GM12864 (cell line): ENCODE measurements around the gene GPR160.

Source experiments
- DNase-seq: peaks from one replicate; pipeline ENCODE4 v3.0.0-alpha.2; 2011; ENCODE audit warnings: low read depth
- H3K4me3 ChIP-seq: 2 replicates; pipeline ENCODE4 v1.5.1; 2011; ENCODE audit warnings: mild to moderate bottlenecking, low read depth, low read length, control low read depth
- CTCF ChIP-seq: IDR thresholded peaks from 2 replicates; pipeline ENCODE4 v1.5.1; 2011; ENCODE audit warnings: low read depth, mild to moderate bottlenecking, moderate library complexity, low read length, control low read depth, inconsistent platforms; ENCODE audit errors: missing control alignments

Gene GPR160

GRCh38 chr3:170089862-170090600 is 52.2 kb downstream of the GPR160 start:
- H3K4me3 ChIP-seq: no peak overlapping the region
- TF ChIP-seq CTCF: no peak
- no peak for DNase-seq

GRCh38 chr3:170090601-170090981 is 52.8 kb downstream of the GPR160 start:
- DNase-seq: no peak
- no peak overlapping the region for H3K4me3 ChIP-seq
- TF ChIP-seq CTCF: no peak

GRCh38 chr3:170092907-170093306 is 55.1 kb downstream of the GPR160 start:
- no peak overlapping the region for H3K4me3 ChIP-seq

GRCh38 chr3:170095771-170096170 is 58.0 kb downstream of the GPR160 start:
- DNase-seq: no peak
- H3K4me3 ChIP-seq: no peak overlapping the region
- no peak for TF ChIP-seq CTCF

More at GRCh38 chr3:170092907-170093306, 55.1 kb downstream of the GPR160 start:
- TF ChIP-seq CTCF: no peak
- DNase-seq: no peak

- no peak for TF ChIP-seq CTCF
- no peak overlapping the region for H3K4me3 ChIP-seq
- DNase-seq: no peak
Observed at GRCh38 chr3:170096342-170096741, 58.5 kb downstream of the GPR160 start.

- no peak for TF ChIP-seq CTCF
- DNase-seq: no peak
- H3K4me3 ChIP-seq: no peak overlapping the region
Observed at GRCh38 chr3:170098753-170099152, 61.0 kb downstream of the GPR160 start.

GRCh38 chr3:170100944-170101343 is 63.1 kb downstream of the GPR160 start:
- no peak overlapping the region for H3K4me3 ChIP-seq
- no peak for DNase-seq
- TF ChIP-seq CTCF: no peak
